ENCODE results near the gene DLG2. TPM values are rescaled to one million over a fixed set of nuclear protein-coding genes. Genes with fewer than 3 reads are reported as not detected.

DLG2 gene
- total and polyA plus RNA-seq, 2 of the 8 experiments (the other 6 are each of a cell fraction or from before 2014, with no cell fraction given), result 1.7 to 14.3 TPM

- H3K27me3 ChIP-seq (replicated peaks in 1 of 4; ENCODE audit: control insufficient read depth in 3 of 4, extremely low read depth in 1 of 4, insufficient read depth in 3 of 4, low read length in 3 of 4), result no peaks in the 10 kb centered on the region
- no peaks in the 10 kb centered on the region for H3K36me3 ChIP-seq (ENCODE audit: control insufficient read depth in 2 of 4, insufficient read depth in 4 of 4, low read length in 3 of 4)
- no peak overlapping the region for H2BK120ac ChIP-seq (replicated peaks; ENCODE audit: low read depth, low read length)
- no peak overlapping the region for H4K91ac ChIP-seq (replicated peaks; ENCODE audit: insufficient read length, low read length)
- no peaks in the 10 kb centered on the region for H3K79me1 ChIP-seq (ENCODE audit: low read depth, low read length)
- FAIRE-seq (no peak), DNase-seq (ENCODE audit: low read depth in 1 of 2, low spot score in 2 of 2) (no peak)
- WGBS, 2 experiments (ENCODE audit: extremely low coverage in 1 of 2, insufficient coverage in 1 of 2, insufficient read length in 1 of 2, insufficient replicate concordance in 2 of 2, low coverage in 1 of 2, low lambda C conversion rate in 2 of 2, missing lambda C conversion rate in 1 of 2), result 42% methylated on average over 2 of the region's 2 CpGs; no CpG with 5 or more reads in 1 of the 2 experiments
- H2AFZ ChIP-seq (ENCODE audit: low read length), result no peak overlapping the region
- no peak overlapping the region for H3K23ac ChIP-seq (ENCODE audit: insufficient read length)
- CTCF ChIA-PET (ENCODE audit: partially characterized antibody), result interaction anchor here (0.6 to 6.7 kb wide), 51 partner anchors 10 to 1098 kb away, joined by 3 to 69 read pairs (median 4); no protein-coding TSS in a partner anchor
- H4K20me1 ChIP-seq (replicated peaks in 1 of 2; ENCODE audit: control insufficient read depth in 1 of 2, insufficient read depth in 2 of 2, low read length in 2 of 2), result no peaks in the 10 kb centered on the region
- no peaks in the 10 kb centered on the region for H3K23me2 ChIP-seq (ENCODE audit: low read depth, low read length)
- no peak overlapping the region for H3K4me3 ChIP-seq (ENCODE audit: extremely low read depth in 1 of 4, insufficient read depth in 2 of 4, low read depth in 3 of 4, low read length in 4 of 4)
- no peak overlapping the region for H2BK12ac ChIP-seq (ENCODE audit: low read depth, low read length)
- H3K4me2 ChIP-seq (ENCODE audit: insufficient read depth in 1 of 2, low read depth in 2 of 2, low read length in 2 of 2), result no peak overlapping the region
- no peak overlapping the region for H3K9ac ChIP-seq (replicated peaks in 1 of 4; ENCODE audit: extremely low read depth in 1 of 4, low read depth in 3 of 4, low read length in 3 of 4)
- POLR2A ChIA-PET (ENCODE audit: partially characterized antibody), result no interaction called here
- H3K79me2 ChIP-seq (ENCODE audit: control insufficient read depth in 1 of 2, insufficient read depth in 2 of 2, low read length in 2 of 2), result no peaks in the 10 kb centered on the region
- H3K9me3 ChIP-seq (ENCODE audit: insufficient read depth in 2 of 2, low read depth in 1 of 2, low read length in 1 of 2), result no peaks in the 10 kb centered on the region
- no peak overlapping the region for H2BK15ac ChIP-seq (ENCODE audit: low read length)
- H2AK5ac ChIP-seq (ENCODE audit: low read depth, low read length), result no peak overlapping the region
- H3K14ac ChIP-seq (ENCODE audit: insufficient read length), result no peak overlapping the region
- H3K27ac ChIP-seq (ENCODE audit: low read depth, low read length), result no peak overlapping the region
- H2BK20ac ChIP-seq (ENCODE audit: low read length), result no peak overlapping the region
- H3K18ac ChIP-seq (ENCODE audit: extremely low read depth, low read length), result no peak overlapping the region
- H2BK5ac ChIP-seq (ENCODE audit: low read depth, low read length), result no peak overlapping the region
- no peak overlapping the region for H3K4ac ChIP-seq (replicated peaks; ENCODE audit: insufficient read length, low read depth, low read length)
- no peaks in the 10 kb centered on the region for H3K4me1 ChIP-seq (replicated peaks in 1 of 4; ENCODE audit: control insufficient read depth in 3 of 4, insufficient read depth in 4 of 4, low read length in 3 of 4)
- no peak overlapping the region for H3K56ac ChIP-seq (replicated peaks; ENCODE audit: insufficient read length, low read depth, low read length)
- no peak overlapping the region for H4K5ac ChIP-seq (ENCODE audit: insufficient read length, low read depth, low read length)
- no peak overlapping the region for H4K8ac ChIP-seq (ENCODE audit: extremely low read depth, insufficient read depth, low read length)
- no peak for TF ChIP-seq HDAC6 (IDR thresholded peaks at IDR 0.05; ENCODE audit: low read depth, low read length)
- no peak for TF ChIP-seq SRF (IDR thresholded peaks at IDR 0.05; ENCODE audit: low read depth, low read length)
- no peak for TF ChIP-seq JUND (IDR thresholded peaks at IDR 0.05; ENCODE audit: low read length)
- no peak for TF ChIP-seq SUZ12 (IDR thresholded peaks at IDR 0.05; ENCODE audit: low read length)
- TF ChIP-seq HDAC2 (IDR thresholded peaks at IDR 0.05; ENCODE audit: borderline replicate concordance in 1 of 2, low read depth in 2 of 2, low read length in 2 of 2), result no peak
- no peak for TF ChIP-seq PHF8 (conservative IDR thresholded peaks at IDR 0.05; ENCODE audit: low read depth, low read length)
- no peak for TF ChIP-seq CTBP2 (IDR thresholded peaks at IDR 0.05; ENCODE audit: borderline replicate concordance, insufficient read depth, insufficient read length, low read length)
- TF ChIP-seq SIRT6 (IDR thresholded peaks at IDR 0.05; ENCODE audit: low read length), result no peak
- peak in 2 of 3 experiments; percentile 24 to 55; a peak in 2 of 4 replicates for TF ChIP-seq CTCF (IDR thresholded peaks at IDR 0.05; ENCODE audit: control extremely low read depth in 1 of 3, insufficient read depth in 1 of 3, low read depth in 1 of 3, low read length in 3 of 3)
- no peak for TF ChIP-seq SP2 (IDR thresholded peaks at IDR 0.05; ENCODE audit: low read length)
- TF ChIP-seq KDM4A (IDR thresholded peaks at IDR 0.05; ENCODE audit: low read depth, low read length, severe bottlenecking), result no peak
Measured at GRCh38 chr11:83816572-83817187, 1810.5 kb downstream of the DLG2 start.
